ENCODE measurements around the gene WRAP73. TPM values are rescaled to one million over a fixed set of nuclear protein-coding genes. Genes with fewer than 3 reads are reported as not detected.

Gene WRAP73
- total RNA-seq, 2 donors from 2014 or later = 39.9 TPM

DNA sequence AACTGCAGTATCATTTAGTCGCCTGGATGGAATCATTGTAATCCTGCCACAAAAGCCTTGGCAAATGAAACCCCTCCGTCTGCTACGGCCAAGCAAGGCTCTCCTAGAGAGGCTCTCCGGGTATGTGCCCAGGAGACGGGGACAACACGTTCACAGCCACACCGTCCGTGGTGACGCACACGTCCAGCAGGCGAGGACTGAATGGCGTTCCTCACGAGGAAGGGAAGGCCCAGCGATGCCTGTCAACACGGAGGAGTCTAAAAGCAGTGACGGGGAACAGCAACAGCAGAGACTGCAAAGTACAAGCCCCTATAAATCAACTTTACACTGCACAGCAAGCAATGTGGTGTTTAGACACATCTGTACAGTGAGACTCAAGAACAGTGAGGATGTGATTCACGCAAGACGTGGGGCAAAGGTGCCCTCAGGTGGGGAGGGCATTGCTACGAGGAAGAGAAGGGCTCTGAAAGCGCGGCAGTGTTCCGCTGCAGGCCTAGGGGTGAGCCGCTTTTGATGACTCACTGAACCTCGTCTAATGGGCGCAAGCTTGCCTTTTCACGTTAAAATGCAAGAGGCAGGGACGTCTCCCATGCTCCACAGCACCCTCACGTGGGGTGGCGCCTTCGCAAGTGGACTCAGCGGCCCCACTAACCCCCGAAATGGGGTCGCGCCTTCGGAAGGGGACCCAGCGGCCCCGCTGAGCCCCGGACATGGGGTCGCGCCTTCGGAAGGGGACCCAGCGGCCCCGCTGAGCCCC lies 6.8 kb downstream of the WRAP73 start:
- H3K9me3 Mint-ChIP-seq = no peaks in the 10 kb centered on the region
- no peak for ATAC-seq (replicated peaks in 1 of 2)
- H3K36me3 Mint-ChIP-seq (ENCODE audit: insufficient read depth in 2 of 2) = peaks cover 1 to 4% of the 10 kb centered on the region in 2 donors
- H3K4me3 Mint-ChIP-seq = no peak overlapping the region
- no peak overlapping the region for H3K27ac Mint-ChIP-seq
- no peaks in the 10 kb centered on the region for H3K27me3 Mint-ChIP-seq (ENCODE audit: low read depth)
- no peak for DNase-seq
- peaks cover under 1% of the 10 kb centered on the region for H3K4me1 Mint-ChIP-seq (ENCODE audit: low read depth)

- peaks cover 3 to 4% of the 10 kb centered on the region in 2 donors for H3K36me3 Mint-ChIP-seq (ENCODE audit: insufficient read depth in 2 of 2)
- H3K4me1 Mint-ChIP-seq (ENCODE audit: low read depth) = no peaks in the 10 kb centered on the region
- H3K9me3 Mint-ChIP-seq = no peaks in the 10 kb centered on the region
- no peak for DNase-seq
- ATAC-seq (replicated peaks in 1 of 2) = no peak
- no peaks in the 10 kb centered on the region for H3K27me3 Mint-ChIP-seq (ENCODE audit: low read depth)
- no peak overlapping the region for H3K4me3 Mint-ChIP-seq
- H3K27ac Mint-ChIP-seq = no peak overlapping the region
Measured at GRCh38 chr1:3641816-3642215, 8.1 kb downstream of the WRAP73 start.

DNA sequence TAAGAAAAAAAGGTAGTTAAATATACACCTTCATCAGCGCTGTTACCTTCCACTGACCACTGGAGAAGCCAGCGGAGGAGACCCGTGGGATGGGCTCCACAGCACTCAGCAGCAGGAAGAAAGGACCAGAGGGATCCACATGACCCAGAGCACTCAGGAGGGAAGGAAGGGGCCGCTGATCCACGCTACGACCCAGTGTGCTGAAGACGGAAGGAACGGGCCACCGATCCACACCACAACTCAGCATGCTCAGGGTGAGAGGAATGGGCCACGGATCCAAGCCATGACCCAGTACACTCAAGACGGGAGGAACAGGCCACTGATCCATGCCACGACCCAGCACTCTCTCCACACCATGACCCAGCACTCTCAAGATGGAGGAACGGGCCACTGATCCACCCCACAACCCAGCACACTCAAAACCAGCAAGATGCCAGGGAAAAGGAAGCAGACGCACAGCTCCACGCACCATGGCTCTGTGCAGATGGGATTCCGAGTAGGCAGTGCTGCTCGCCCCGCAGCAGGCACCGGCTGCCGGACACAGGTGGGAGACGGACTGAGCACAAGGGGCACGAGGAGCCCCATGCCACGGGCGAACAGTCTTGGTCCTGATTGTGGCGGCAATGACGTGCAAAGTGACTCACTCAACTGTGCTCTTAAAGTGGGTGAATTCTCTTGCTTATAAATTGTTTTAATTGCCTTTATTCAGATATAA lies 8.7 kb downstream of the WRAP73 start:
- Mint-ChIP-seq H3K4me3 (no peak overlapping the region), H3K9me3 (no peaks in the 10 kb centered on the region), H3K27ac (no peak overlapping the region), H3K36me3 (ENCODE audit: insufficient read depth in 2 of 2) (peaks cover 3 to 5% of the 10 kb centered on the region in 2 donors), H3K27me3 (ENCODE audit: low read depth) (no peaks in the 10 kb centered on the region), H3K4me1 (ENCODE audit: low read depth) (no peaks in the 10 kb centered on the region)
- DNase-seq (no peak), ATAC-seq (replicated peaks in 1 of 2) (no peak)

GRCh38 chr1:3640121-3640837 lies 9.6 kb downstream of the WRAP73 start:
- DNase-seq (no peak), ATAC-seq (replicated peaks in 1 of 2) (no peak)
- no peaks in the 10 kb centered on the region for H3K27me3 Mint-ChIP-seq (ENCODE audit: low read depth)
- H3K36me3 Mint-ChIP-seq (ENCODE audit: insufficient read depth in 2 of 2) = peaks cover 3 to 5% of the 10 kb centered on the region in 2 donors
- H3K4me3 Mint-ChIP-seq = no peak overlapping the region
- H3K4me1 Mint-ChIP-seq (ENCODE audit: low read depth) = no peaks in the 10 kb centered on the region
- H3K27ac Mint-ChIP-seq = no peak overlapping the region
- no peaks in the 10 kb centered on the region for H3K9me3 Mint-ChIP-seq

- no peaks in the 10 kb centered on the region for H3K9me3 Mint-ChIP-seq
- H3K4me3 Mint-ChIP-seq = no peak overlapping the region
- no peaks in the 10 kb centered on the region for H3K27me3 Mint-ChIP-seq (ENCODE audit: low read depth)
- DNase-seq (no peak), ATAC-seq (replicated peaks in 1 of 2) (no peak)
- H3K4me1 Mint-ChIP-seq (ENCODE audit: low read depth) = no peaks in the 10 kb centered on the region
- H3K27ac Mint-ChIP-seq = no peak overlapping the region
- H3K36me3 Mint-ChIP-seq (ENCODE audit: insufficient read depth in 2 of 2) = peaks cover 5% of the 10 kb centered on the region in 2 donors
Measured at GRCh38 chr1:3639397-3639911, 10.4 kb downstream of the WRAP73 start.

DNA sequence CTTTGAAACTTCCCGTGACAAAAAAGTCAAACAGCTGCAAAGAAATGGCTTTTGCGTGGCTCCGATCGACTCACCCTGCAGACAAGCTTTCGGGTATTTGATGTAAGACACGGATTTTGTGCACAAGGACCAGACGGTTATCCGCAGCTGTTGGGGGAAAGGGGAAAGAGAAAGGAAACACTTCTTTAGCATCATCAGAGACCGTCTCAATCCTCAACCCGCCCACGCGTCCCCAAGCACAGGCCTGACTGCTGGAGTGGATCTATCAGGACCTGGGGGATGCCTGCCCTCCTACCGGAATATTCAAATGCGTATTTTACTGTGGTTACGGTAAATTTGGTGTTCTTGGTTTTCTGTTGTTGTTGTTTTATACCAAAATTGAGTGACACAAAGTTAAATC lies 11.2 kb downstream of the WRAP73 start:
- H3K4me3 Mint-ChIP-seq = no peak overlapping the region
- DNase-seq = no peak
- peaks cover 5 to 6% of the 10 kb centered on the region in 2 donors for H3K36me3 Mint-ChIP-seq (ENCODE audit: insufficient read depth in 2 of 2)
- H3K9me3 Mint-ChIP-seq = no peaks in the 10 kb centered on the region
- ATAC-seq (replicated peaks in 1 of 2) = no peak
- no peaks in the 10 kb centered on the region for H3K4me1 Mint-ChIP-seq (ENCODE audit: low read depth)
- no peaks in the 10 kb centered on the region for H3K27me3 Mint-ChIP-seq (ENCODE audit: low read depth)
- H3K27ac Mint-ChIP-seq = no peak overlapping the region

- Mint-ChIP-seq H3K4me1 (ENCODE audit: low read depth) (no peaks in the 10 kb centered on the region), H3K36me3 (ENCODE audit: insufficient read depth in 2 of 2) (peaks cover 5 to 6% of the 10 kb centered on the region in 2 donors), H3K27ac (no peak overlapping the region), H3K4me3 (no peak overlapping the region), H3K27me3 (ENCODE audit: low read depth) (no peaks in the 10 kb centered on the region), H3K9me3 (no peaks in the 10 kb centered on the region)
- ATAC-seq (replicated peaks in 1 of 2) = no peak
- no peak for DNase-seq
Measured at GRCh38 chr1:3638027-3638426, 11.9 kb downstream of the WRAP73 start.

DNA sequence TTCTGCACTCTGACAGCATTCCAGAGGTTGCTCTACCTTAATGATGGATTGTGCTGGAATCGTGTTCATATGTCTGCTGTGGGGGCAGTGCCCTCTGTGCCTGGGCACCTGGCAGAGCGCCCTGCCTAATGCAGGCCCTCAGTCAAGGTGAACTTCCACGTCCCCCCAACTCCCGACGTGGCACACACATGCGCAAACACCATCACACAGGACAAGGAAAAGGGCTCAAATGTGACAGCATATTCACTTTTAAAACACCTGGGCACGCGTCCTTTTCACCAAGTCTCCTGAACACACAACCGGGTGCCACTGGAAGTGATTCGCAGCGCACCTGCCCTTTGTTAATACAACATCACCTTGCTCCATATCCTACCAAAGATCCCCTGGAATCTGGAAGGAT lies 13.4 kb downstream of the WRAP73 start:
- H3K27ac Mint-ChIP-seq = no peak overlapping the region
- H3K9me3 Mint-ChIP-seq = no peaks in the 10 kb centered on the region
- H3K4me3 Mint-ChIP-seq = no peak overlapping the region
- ATAC-seq (replicated peaks in 1 of 2) (no peak), DNase-seq (no peak)
- no peaks in the 10 kb centered on the region for H3K4me1 Mint-ChIP-seq (ENCODE audit: low read depth)
- peaks cover 3 to 5% of the 10 kb centered on the region in 2 donors for H3K36me3 Mint-ChIP-seq (ENCODE audit: insufficient read depth in 2 of 2)
- no peaks in the 10 kb centered on the region for H3K27me3 Mint-ChIP-seq (ENCODE audit: low read depth)

GRCh38 chr1:3636080-3636479 lies 13.8 kb downstream of the WRAP73 start:
- H3K4me3 Mint-ChIP-seq = no peak overlapping the region
- DNase-seq (no peak), ATAC-seq (replicated peaks in 1 of 2) (no peak)
- no peaks in the 10 kb centered on the region for H3K9me3 Mint-ChIP-seq
- H3K27me3 Mint-ChIP-seq (ENCODE audit: low read depth) = no peaks in the 10 kb centered on the region
- no peaks in the 10 kb centered on the region for H3K4me1 Mint-ChIP-seq (ENCODE audit: low read depth)
- no peak overlapping the region for H3K27ac Mint-ChIP-seq
- peaks cover 3 to 5% of the 10 kb centered on the region in 2 donors for H3K36me3 Mint-ChIP-seq (ENCODE audit: insufficient read depth in 2 of 2)

DNA sequence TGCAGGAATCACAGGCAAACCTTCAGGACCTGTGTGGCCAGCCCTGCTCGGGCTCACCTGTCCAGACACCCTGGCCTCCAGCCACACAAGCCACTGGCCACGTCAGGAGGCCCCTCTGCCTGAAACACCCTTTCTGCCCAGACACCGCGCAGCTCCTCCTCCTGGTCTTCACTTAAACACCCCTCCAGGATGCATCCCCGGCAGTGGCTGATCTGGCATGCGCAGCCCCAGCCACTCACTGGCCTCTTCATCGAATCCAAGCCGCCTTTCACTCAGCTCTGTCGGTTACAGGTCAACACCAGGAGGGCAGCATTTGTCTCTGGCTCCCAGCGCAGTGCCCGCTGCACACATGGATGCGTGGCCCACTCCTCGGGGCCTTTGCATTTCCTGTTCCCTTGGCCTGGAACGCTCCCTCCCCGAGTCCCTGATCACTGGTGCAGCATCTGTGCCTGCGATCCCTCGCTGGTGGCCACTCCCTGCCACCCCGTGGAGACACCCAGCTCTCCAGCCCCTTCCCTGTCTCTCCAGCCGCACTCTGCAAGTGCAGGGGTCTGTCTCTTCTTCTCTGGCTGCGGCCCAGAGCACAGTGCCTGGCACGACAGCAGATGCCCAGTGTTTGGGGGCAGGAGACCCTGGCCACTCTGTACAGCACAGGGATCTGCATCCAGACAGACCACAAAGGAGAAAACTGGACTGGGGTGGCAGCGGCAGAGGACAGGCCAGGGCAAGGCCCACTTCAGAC lies 15.7 kb downstream of the WRAP73 start:
- Mint-ChIP-seq H3K9me3 (no peaks in the 10 kb centered on the region), H3K27me3 (ENCODE audit: low read depth) (no peaks in the 10 kb centered on the region), H3K4me1 (ENCODE audit: low read depth) (no peaks in the 10 kb centered on the region), H3K36me3 (ENCODE audit: insufficient read depth in 2 of 2) (peaks cover 3 to 7% of the 10 kb centered on the region in 2 donors), H3K4me3 (no peak overlapping the region), H3K27ac (no peak overlapping the region)
- DNase-seq (no peak), ATAC-seq (replicated peaks in 1 of 2) (no peak)

GRCh38 chr1:3633344-3634058 lies 16.4 kb downstream of the WRAP73 start:
- Mint-ChIP-seq H3K4me3 (no peak overlapping the region), H3K4me1 (ENCODE audit: low read depth) (no peaks in the 10 kb centered on the region), H3K9me3 (no peaks in the 10 kb centered on the region), H3K27ac (no peak overlapping the region), H3K36me3 (ENCODE audit: insufficient read depth in 2 of 2) (peaks cover 1 to 7% of the 10 kb centered on the region in 2 donors), H3K27me3 (ENCODE audit: low read depth) (no peaks in the 10 kb centered on the region)
- DNase-seq (no peak), ATAC-seq (replicated peaks in 1 of 2) (no peak)

DNA sequence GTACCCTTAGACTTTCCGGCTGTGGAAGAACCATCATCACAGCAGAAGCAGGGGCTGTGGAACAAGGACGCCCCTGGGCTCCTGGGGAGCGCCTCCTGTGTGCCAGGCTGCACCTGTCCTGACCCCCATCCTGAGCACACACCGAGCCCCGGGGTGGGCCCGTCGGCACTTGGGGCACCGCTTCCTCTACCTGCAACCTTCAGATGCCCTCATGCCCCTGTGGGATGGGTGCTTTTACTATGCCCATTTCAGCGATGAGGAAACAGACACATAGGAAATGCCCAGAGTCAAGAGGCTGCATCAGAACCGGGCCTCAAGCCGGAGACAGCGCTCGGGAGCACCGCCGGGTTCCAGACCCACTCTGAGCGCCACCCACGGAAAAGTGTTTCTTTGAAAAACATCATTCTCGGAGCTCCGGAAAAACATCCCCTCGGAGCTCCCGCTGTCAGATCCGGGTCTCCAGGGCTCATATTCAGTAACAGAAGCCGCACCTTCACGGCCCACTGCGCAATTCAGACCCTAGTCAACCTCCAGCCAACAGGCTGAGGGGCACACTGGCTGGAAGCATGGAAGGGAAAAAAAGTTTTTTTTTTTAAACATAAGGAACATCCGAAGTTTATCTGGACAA lies 17.1 kb downstream of the WRAP73 start:
- Mint-ChIP-seq H3K36me3 (ENCODE audit: insufficient read depth in 2 of 2) (peaks cover 1 to 7% of the 10 kb centered on the region in 2 donors), H3K4me3 (no peak overlapping the region), H3K27me3 (ENCODE audit: low read depth) (no peaks in the 10 kb centered on the region), H3K27ac (no peak overlapping the region), H3K4me1 (ENCODE audit: low read depth) (no peaks in the 10 kb centered on the region), H3K9me3 (no peaks in the 10 kb centered on the region)
- DNase-seq (no peak), ATAC-seq (replicated peaks in 1 of 2) (no peak)

Data from activated T-cell treated with anti-CD3 and anti-CD28 coated beads, Interleukin-2, amount 50 U/mL, for 72 hours (primary cell).